Measurements from ENCODE around the gene RALB.

RALB gene

DNA sequence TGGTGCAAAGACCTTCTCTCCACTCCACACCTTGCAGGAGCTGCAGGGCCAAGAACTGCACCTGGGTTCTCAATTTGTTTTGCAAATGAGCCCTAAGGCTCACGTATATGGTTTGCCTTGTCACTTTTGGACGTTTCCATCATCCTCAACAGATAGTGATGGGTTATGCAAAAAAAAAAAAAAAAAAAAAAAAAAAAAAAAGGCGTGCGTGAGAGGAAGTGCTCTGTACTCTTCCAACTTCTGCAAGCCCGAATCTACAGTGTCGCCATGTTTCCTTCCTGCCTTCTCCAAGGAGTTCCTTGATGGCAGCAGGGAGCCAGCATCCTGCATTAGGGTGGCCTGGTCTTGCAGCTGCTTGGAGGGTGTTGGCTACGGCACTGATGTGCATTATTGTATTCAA is 89.3 kb downstream of the RALB start:
- Mint-ChIP-seq H3K27me3 (ENCODE audit: low read depth) (peaks cover 53% of the 10 kb centered on the region), H3K4me3 (peak overlapping the region; percentile 12), H3K9me3 (no peaks in the 10 kb centered on the region), H3K36me3 (ENCODE audit: low read depth) (peaks cover 4% of the 10 kb centered on the region), H3K27ac (no peak overlapping the region), H3K4me1 (ENCODE audit: low read depth) (peaks cover 5% of the 10 kb centered on the region)
- no peak for DNase-seq (ENCODE audit: low spot score)

DNA sequence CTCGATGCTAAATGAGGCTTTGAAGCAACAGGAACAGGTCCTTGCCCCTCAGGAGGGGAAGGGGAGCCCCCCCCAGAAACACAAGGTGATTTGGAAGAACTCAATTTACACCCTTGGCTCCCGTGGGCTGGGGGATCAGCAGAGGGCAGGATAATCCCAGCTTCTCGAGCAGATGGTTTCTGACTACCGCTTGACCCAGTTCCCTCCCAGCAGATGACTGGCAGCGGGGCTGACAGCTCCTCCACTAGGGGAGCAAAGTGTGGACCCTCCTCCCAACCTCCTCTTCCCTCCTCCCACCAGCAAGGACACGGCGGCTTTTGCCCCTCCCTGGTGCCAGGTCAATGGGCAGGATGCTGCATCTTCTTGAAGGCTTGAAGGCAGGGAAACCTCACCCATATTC is 89.8 kb downstream of the RALB start:
- Mint-ChIP-seq H3K27ac (no peak overlapping the region), H3K36me3 (ENCODE audit: low read depth) (peaks cover 4% of the 10 kb centered on the region), H3K4me1 (ENCODE audit: low read depth) (peaks cover 10% of the 10 kb centered on the region), H3K4me3 (no peak overlapping the region), H3K9me3 (no peaks in the 10 kb centered on the region), H3K27me3 (ENCODE audit: low read depth) (peaks cover 55% of the 10 kb centered on the region)
- DNase-seq (ENCODE audit: low spot score) = no peak

- no peak for DNase-seq (ENCODE audit: low spot score)
- peak overlapping the region; percentile 42 for H3K4me3 Mint-ChIP-seq
- H3K4me1 Mint-ChIP-seq (ENCODE audit: low read depth) = peaks cover 10% of the 10 kb centered on the region
- peaks cover 57% of the 10 kb centered on the region for H3K27me3 Mint-ChIP-seq (ENCODE audit: low read depth)
- no peaks in the 10 kb centered on the region for H3K9me3 Mint-ChIP-seq
- H3K36me3 Mint-ChIP-seq (ENCODE audit: low read depth) = peaks cover 4% of the 10 kb centered on the region
- no peak overlapping the region for H3K27ac Mint-ChIP-seq
Observed at GRCh38 chr2:120343100-120343432, 90.4 kb downstream of the RALB start.

GRCh38 chr2:120343433-120344105 is 90.9 kb downstream of the RALB start:
- Mint-ChIP-seq H3K27me3 (ENCODE audit: low read depth) (peaks cover 59% of the 10 kb centered on the region), H3K27ac (no peak overlapping the region), H3K4me3 (peak overlapping the region; percentile 34), H3K9me3 (no peaks in the 10 kb centered on the region), H3K36me3 (ENCODE audit: low read depth) (peaks cover 4% of the 10 kb centered on the region), H3K4me1 (ENCODE audit: low read depth) (peaks cover 10% of the 10 kb centered on the region)
- peak; percentile 49 for DNase-seq (ENCODE audit: low spot score)

Measured in T-helper 2 cell treated with Interferon-gamma antibody and Interleukin-4, amounts not matched to agents 5 μg/mL and 100 μg/mL, for 36 hours (primary cell).